Body of pancreas (tissue), 4 donors: ENCODE measurements around the gene BORCS8.

ENCODE experiments used
- POLR2A ChIP-seq, 3 donors: fragments of 450-650 bp; IDR thresholded peaks; one replicate each; pipeline ENCODE4 v1.6.1; 2016; ENCODE audit warnings: antibody characterized with exemption in 3 of 3, mild to moderate bottlenecking in 2 of 3
- TF ChIP-seq, protein P1 (sequence below), 7 experiments: fragments of 450-650 bp in 4 of 7; fragments of 200-600 bp in 3 of 7; sonication (generic) in 3 of 7; IDR thresholded peaks; one replicate each; pipeline ENCODE4 v1.5.1; 2016 to 2019; ENCODE audit warnings: antibody characterized with exemption in 7 of 7

DNA sequence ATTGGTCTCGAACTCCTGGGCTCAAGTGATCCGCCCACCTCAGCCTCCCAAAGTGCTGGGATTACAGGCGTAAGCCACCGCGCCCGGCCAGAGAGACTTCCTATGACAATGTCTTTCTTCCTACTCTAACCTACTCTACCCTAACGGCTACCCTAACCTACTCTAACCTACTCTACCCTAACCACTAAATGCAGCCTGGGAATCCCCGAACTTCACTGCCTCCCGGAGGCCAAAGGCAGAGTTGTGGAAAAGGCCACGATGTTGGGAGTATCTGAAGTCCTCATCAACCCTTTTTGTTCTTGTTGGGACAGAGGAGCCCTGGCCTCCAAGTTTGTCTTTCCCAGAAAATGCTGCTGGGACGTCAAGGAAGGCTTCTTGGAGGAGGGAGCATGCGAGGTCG lies 12.2 kb upstream of the BORCS8 start:
- TF ChIP-seq, protein P1, sequence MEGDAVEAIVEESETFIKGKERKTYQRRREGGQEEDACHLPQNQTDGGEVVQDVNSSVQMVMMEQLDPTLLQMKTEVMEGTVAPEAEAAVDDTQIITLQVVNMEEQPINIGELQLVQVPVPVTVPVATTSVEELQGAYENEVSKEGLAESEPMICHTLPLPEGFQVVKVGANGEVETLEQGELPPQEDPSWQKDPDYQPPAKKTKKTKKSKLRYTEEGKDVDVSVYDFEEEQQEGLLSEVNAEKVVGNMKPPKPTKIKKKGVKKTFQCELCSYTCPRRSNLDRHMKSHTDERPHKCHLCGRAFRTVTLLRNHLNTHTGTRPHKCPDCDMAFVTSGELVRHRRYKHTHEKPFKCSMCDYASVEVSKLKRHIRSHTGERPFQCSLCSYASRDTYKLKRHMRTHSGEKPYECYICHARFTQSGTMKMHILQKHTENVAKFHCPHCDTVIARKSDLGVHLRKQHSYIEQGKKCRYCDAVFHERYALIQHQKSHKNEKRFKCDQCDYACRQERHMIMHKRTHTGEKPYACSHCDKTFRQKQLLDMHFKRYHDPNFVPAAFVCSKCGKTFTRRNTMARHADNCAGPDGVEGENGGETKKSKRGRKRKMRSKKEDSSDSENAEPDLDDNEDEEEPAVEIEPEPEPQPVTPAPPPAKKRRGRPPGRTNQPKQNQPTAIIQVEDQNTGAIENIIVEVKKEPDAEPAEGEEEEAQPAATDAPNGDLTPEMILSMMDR (IDR thresholded peaks at IDR 0.05), result no peak
- no peak for TF ChIP-seq POLR2A (IDR thresholded peaks at IDR 0.05)
